Transverse colon (tissue), 4 donors: Measurements from ENCODE around the gene AGTRAP. TPM values are rescaled to one million over a fixed set of nuclear protein-coding genes. Genes with fewer than 3 reads are reported as not detected.

Source experiments
- DNase-seq: peaks from one replicate; pipeline ENCODE4 v3.0.0-alpha.2; 2019
- H3K27ac ChIP-seq, 4 donors: fragments of 200-600 bp; sonication (generic); 2 replicates each; pipeline ENCODE4 v1.5.1; 2016 to 2018; ENCODE audit warnings: inconsistent platforms in 4 of 4
- H3K27me3 ChIP-seq: fragments of 200-600 bp; sonication (generic); 2 replicates; pipeline ENCODE4 v1.5.1; 2017; ENCODE audit warnings: inconsistent platforms
- H3K36me3 ChIP-seq, 4 donors: fragments of 200-600 bp; sonication (generic); 2 replicates each; pipeline ENCODE4 v1.5.1; 2017 to 2019; ENCODE audit warnings: inconsistent platforms in 4 of 4
- H3K4me1 ChIP-seq, 4 donors: fragments of 200-600 bp; sonication (generic); 2 replicates each; pipeline ENCODE4 v1.5.1; 2017 to 2020; ENCODE audit warnings: inconsistent platforms in 4 of 4
- H3K4me3 ChIP-seq, 4 donors: fragments of 200-600 bp; sonication (generic); 1 replicate in 1 of 4; 2 replicates in 3 of 4; pipeline versions ENCODE4 v1.5.1 to v1.6.1; 2017 to 2019; ENCODE audit warnings: inconsistent platforms in 4 of 4
- H3K9me3 ChIP-seq, 2 donors: fragments of 200-600 bp; sonication (generic); 2 replicates each; pipeline ENCODE4 v1.5.1; 2017 to 2019; ENCODE audit warnings: inconsistent platforms in 2 of 2
- CTCF ChIP-seq, 5 experiments: fragments of 200-600 bp in 3 of 5; fragments of 450-650 bp in 2 of 5; sonication (generic) in 3 of 5; IDR thresholded peaks; 1 replicate in 2 of 5; 2 replicates in 3 of 5; pipeline ENCODE4 v1.5.1; 2016 to 2017; ENCODE audit warnings: antibody characterized with exemption in 5 of 5, inconsistent platforms in 3 of 5, mild to moderate bottlenecking in 2 of 5, moderate library complexity in 1 of 5
- EP300 ChIP-seq: sonication (generic); formaldehyde crosslinking; IDR thresholded peaks from one replicate; pipeline ENCODE4 v1.6.1; 2017; ENCODE audit warnings: antibody characterized with exemption, low read depth
- POLR2A ChIP-seq: fragments of 450-650 bp; IDR thresholded peaks from one replicate; pipeline ENCODE4 v1.6.1; 2016; ENCODE audit warnings: antibody characterized with exemption, mild to moderate bottlenecking, moderate library complexity
- POLR2AphosphoS5 ChIP-seq, 3 donors: sonication (generic); formaldehyde crosslinking; IDR thresholded peaks; one replicate each; pipeline ENCODE4 v1.6.1; 2016; ENCODE audit warnings: antibody characterized with exemption in 3 of 3
- WGBS, 2 donors: methylation state at CpG; one replicate each; pipeline ENCODE4 v1.1.5; 2018; ENCODE audit warnings: low coverage in 1 of 2; 5-methylcytosine and 5-hydroxymethylcytosine counted together
- in situ Hi-C, 4 donors: fragments of 200-750 bp; cut with MboI; loops; one replicate each; pipeline versions ENCODE4 v1.15.0 to v1.15.1; 2017; ENCODE audit warnings: low sequenced_read_pairs in 3 of 4, low pct_ligation_motif_present in 1 of 4, low pct_unique_long_range_greater_than_20kb in 1 of 4
- intact Hi-C: fragments of 100-400 bp; cut with DNase I; formaldehyde crosslinking; loops from one replicate; pipeline ENCODE4 v1.15.1; 2023; ENCODE audit warnings: low total_unique reads
- total RNA-seq, 4 donors: library from RNA; depleted of rRNA; stranded (reverse); fragments of >200 nt; gene quantifications; one replicate each; pipeline ENCODE4 v1.1.0, GENCODE V29; 2016

AGTRAP gene
- total RNA-seq, 4 donors from 2014 or later: 1.2 to 27.0 (median 22.7) TPM

DNA sequence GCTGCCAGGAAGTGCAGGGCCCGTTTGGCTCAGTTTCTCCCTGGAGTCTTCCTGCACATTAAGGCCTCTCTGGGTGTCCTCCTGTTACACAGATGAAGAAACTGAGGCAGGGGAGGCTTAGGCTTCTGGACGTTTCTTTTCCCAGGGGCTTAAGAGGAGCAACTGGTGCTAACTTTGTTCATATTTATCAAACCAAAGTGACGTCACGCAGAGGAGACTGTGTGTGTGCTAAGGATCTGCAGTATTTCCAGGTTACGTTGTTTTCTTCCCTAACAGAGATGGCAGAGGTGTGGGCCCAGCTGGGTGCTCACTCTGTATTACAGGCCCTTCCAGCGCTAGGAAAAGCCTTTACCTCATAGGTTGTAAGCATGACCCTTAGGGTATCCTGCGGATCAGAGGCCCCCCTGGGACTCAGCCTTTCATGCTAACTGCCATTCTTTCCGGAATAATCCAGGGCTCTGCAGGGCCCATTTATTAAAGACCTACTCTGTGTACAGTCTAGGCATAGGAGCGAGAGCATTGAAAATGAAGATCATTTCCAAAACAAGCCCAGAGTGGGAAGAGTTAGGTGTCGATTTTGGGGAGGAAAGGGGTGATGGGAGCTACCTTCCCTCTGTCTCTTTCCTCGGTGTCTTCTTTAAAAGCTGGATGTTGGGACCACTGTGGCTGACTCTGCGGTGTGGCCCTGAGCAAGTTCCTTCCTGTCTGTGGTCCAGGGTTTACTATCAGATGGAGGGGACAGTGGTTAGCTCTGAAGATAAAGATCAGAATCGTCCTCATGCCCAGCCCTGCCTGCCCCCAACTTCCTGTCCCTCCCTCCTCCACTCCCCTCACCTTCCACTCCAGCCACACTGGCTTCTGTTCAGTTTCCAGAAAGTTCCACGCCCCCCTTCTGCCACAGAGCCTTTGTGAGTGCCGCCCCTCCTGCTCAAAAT, 4.6 kb downstream of the AGTRAP start:
- Histone ChIP-seq H3K4me3 (no peak overlapping the region), H3K9me3 (no peaks in the 10 kb centered on the region), H3K27me3 (no peaks in the 10 kb centered on the region), H3K36me3 (no peaks in the 10 kb centered on the region), H3K4me1 (peaks cover 0 to 25% (median 13%) of the 10 kb centered on the region in 4 donors), H3K27ac (no peak overlapping the region)
- no peak for DNase-seq
- TF ChIP-seq POLR2A: no peak
- WGBS, 2 donors: 51 to 69% methylated on average over 3 to 15 of the region's 15 CpGs
- in situ Hi-C loops: no loop called here
- intact Hi-C loops: no loop called here

GRCh38 chr1:11741482-11741881, 5.5 kb downstream of the AGTRAP start:
- WGBS, 2 donors: 87 to 94% methylated on average over 4 of the region's 4 CpGs
- H3K27ac ChIP-seq: no peak overlapping the region
- no peaks in the 10 kb centered on the region for H3K27me3 ChIP-seq
- no peak overlapping the region for H3K4me3 ChIP-seq
- in situ Hi-C loops: no loop called here
- H3K9me3 ChIP-seq: no peaks in the 10 kb centered on the region
- H3K36me3 ChIP-seq: peaks cover 0 to 7% (median 0%) of the 10 kb centered on the region in 4 donors
- peaks cover 0 to 22% (median 9%) of the 10 kb centered on the region in 4 donors for H3K4me1 ChIP-seq
- intact Hi-C loops: no loop called here
- no peak for DNase-seq
- TF ChIP-seq POLR2AphosphoS5 (IDR thresholded peaks at IDR 0.05) (no peak), EP300 (no peak), POLR2A (no peak), CTCF (IDR thresholded peaks at IDR 0.05) (no peak)

DNA sequence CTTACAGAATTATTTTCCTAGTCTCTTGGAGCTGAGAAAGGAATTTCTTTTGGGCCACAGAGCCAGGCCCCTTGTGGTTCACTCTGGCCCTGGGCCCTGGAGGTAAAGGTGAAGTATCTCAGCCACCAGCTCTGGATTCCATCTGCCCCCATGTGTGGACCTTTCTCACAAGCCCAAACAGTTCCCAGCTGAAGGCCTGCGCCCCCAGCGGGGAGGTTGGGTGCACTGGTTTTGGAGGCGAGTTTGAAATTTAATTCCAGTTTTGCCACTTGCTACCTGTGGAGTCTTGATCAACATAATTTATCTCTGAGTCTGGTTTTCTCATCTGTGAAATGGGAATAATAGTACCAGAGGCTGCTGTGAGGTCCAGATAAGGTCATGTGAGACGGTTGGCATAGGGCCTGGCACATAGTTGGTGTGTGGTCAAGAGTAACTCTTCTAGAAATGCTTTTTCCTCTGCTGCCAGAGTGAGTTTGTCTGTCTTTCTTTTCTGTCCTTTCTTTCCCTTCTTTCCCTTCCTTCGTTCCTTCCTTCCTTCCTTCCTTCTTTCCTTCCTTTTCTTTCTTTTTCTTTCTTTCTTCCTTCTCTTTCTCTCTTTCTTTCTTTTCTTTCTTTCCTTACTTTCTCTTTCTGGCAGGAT, 6.1 kb downstream of the AGTRAP start:
- Histone ChIP-seq H3K36me3 (peaks cover 0 to 7% (median 0%) of the 10 kb centered on the region in 4 donors), H3K27ac (no peak overlapping the region), H3K4me1 (peaks cover 0 to 17% (median 5%) of the 10 kb centered on the region in 4 donors), H3K9me3 (no peaks in the 10 kb centered on the region), H3K4me3 (no peak overlapping the region), H3K27me3 (no peaks in the 10 kb centered on the region)
- no peak for TF ChIP-seq POLR2A
- TF ChIP-seq POLR2AphosphoS5 (IDR thresholded peaks at IDR 0.05): no peak
- no peak for TF ChIP-seq EP300
- TF ChIP-seq CTCF (IDR thresholded peaks at IDR 0.05): no peak
- in situ Hi-C loops (no loop called here), intact Hi-C loops (no loop called here)
- no peak for DNase-seq
- WGBS, 2 donors: 91 to 93% methylated on average over 2 to 5 of the region's 5 CpGs

DNA sequence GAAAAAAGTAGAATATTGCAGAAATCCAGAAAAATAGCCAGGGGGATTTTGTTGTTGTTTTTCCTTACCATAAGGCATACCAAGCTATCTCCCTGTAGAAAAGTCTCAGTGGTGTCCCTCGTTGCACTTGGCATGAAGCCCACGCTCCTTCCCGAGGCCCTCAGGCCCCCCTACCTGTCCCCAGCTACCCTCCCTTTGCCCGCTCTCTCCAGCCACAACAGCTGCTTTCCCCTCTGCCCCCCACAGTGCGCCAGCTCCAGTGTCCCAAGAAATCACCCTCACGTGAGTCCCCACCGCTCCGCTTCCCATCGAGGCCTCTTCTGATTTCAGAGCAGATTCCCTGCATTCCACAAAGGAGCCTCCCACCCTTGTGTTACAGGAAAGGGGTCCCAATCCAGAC, 8.4 kb downstream of the AGTRAP start:
- in situ Hi-C loops (no loop called here), intact Hi-C loops (no loop called here)
- H3K9me3 ChIP-seq: no peaks in the 10 kb centered on the region
- no peak overlapping the region for H3K27ac ChIP-seq
- peaks cover 0 to 7% (median 0%) of the 10 kb centered on the region in 4 donors for H3K36me3 ChIP-seq
- TF ChIP-seq POLR2AphosphoS5 (IDR thresholded peaks at IDR 0.05): no peak
- no peak for TF ChIP-seq EP300
- no peak for TF ChIP-seq CTCF (IDR thresholded peaks at IDR 0.05)
- no peak for TF ChIP-seq POLR2A
- DNase-seq: no peak
- no peaks in the 10 kb centered on the region for H3K27me3 ChIP-seq
- peaks cover 0 to 11% (median 0%) of the 10 kb centered on the region in 4 donors for H3K4me1 ChIP-seq
- no peak overlapping the region for H3K4me3 ChIP-seq
- 82 to 92% methylated on average over 7 to 9 of the region's 9 CpGs for WGBS, 2 donors
